NCI-H524 treated with DMSO at 0.1 percent for 48 hours (cell line): ENCODE results near the gene BCAS1.
A peak's percentile ranks its signal among the peaks of the same experiment; 100 is the strongest.

Source experiments
- DNase-seq: peaks from one replicate; lab custom pipeline; 2025; lab: John Stamatoyannopoulos, UW

The BCAS1 gene

DNA sequence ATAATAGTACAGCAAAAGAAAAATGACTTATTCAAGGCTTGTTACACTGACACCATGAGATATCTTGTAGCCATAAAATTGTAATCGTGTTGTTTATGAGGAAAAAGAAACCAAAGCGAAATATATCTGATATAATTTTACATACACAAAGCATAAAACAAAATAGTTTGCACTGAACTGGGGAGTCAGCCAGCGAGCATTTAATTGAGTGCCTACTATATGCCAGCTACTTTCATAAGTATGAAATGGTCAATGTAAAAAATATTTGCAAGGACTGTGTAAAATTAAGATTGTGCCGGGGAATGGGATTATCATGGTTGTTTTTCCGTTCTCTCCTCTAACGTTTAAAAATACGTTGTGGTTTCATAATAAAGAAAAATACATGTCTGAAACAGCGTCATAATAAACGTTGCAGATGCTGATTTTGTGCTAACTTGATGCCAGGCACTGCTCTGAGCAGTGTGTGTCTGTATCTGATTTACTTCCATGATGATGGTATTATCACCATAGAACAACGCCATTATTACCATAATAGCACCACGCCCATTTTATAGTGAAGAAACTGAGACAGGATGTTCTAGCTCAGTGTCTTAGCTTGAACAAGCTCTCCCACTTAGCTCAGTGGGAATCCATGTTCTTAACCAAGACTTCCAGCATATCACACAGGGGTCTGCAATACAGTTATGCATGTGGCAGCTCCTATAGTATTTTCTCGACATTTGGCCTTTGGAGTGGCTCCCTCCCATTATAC, 144.6 kb downstream of the BCAS1 start:
- DNase-seq: no peak

DNA sequence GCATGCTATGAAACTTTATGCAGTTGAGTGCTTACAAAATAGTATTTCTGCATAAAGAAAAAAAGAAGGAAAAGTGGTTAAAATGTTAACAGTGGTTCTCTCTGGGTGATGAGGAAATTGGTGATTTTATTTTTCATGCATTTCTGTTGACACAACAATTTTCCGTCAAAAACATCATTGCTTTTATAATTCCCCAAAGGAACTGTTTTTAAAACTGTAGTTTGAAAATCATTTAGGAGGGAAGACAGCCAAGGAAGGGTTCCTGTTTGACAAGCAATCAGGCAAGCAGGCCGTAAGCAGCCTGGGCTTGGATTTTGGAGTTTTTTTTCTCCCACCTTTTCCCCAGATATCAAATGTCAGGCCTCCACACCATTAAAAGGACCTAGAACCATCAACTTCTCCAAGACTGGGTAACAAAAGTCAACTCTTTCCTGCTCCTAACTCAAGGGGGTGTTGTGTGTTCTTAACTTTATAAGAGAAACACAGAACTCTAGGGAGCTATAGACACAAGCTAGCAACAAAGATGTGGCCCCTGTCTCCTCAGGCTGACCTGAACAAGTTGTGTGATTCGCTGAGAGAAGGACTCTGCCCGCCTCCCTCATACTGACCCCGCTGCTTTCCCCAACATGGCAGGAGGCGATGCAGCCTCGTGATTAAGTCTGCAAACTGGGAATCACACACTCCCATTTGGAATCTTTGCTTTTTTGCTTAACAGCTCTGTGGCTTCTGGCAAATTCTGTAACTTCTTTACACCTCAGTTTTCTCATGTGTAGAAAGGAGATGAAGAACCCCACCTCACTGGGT, 146.6 kb downstream of the BCAS1 start:
- no peak for DNase-seq

DNA sequence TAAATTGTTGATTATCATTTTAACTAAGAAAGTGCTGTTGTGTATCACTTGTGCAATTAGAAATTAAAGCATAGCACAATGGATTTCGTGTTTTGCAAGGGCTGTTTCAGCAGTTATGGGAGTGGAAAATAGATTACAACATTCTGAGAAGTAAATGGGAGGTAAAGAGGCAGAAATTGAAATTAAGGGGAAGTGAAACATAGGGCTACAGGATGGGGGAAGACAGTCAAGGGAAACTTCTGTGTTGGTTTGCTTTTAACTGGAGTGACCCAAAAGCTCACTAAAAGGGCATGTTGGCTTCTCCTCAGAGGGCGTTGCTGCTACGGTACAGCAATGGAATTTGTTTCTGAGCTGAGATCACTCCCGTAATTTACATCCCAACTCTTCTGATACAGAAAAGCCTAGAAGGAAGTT, 147.5 kb downstream of the BCAS1 start:
- DNase-seq: no peak

DNA sequence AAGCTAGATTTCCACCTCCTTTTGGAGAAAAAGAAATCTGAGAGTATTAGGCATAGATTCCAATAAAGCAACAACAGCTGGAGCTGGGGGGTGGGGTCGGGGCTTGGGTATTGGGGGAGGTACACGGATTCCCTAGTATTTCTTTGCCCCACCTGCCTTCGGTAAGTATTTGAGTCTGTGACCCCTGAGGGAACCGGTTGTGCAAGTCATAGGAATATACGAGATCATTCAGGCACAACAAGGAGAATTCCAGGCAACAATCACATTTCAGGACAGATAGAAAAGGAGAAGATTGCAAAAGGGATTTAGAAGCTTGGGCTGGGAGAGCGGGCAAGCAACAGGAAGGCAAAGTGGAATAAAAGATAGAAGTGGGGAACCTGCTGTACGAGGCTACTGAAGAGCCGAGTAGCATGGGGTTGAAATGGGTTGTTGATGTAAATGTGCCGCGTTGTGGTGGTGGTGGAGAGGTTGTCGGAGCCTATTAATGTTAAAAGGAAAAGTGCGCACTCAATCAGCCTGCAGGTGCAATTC, 148.9 kb downstream of the BCAS1 start:
- no peak for DNase-seq

DNA sequence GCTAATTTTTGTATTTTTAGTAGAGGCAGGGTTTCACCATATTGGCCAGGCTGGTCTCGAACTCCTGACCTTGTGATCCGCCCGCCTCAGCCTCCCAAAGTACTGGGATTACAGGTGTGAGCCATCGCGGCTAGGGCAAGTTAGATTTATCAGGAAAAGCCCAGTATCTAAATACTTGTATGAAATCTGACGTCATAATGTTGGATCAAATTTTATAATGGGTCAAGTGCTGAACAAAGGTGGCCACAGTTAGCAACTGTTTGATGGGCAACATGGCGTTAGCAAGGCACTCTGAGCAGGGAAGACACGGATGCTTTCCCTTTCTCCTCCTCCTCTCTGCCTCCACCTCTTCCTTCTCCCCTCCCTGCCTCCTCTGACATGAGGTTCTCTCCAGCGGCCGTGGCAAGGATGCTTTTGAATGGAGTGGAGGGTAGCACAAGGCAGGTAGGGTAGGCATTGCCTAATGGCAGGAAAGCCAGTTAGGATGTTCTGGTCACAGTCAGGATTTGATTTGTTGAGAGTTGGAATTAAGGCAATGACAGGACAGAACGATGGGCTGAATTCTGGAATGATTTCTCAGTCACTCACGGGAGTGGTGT, 149.6 kb downstream of the BCAS1 start:
- DNase-seq: no peak

DNA sequence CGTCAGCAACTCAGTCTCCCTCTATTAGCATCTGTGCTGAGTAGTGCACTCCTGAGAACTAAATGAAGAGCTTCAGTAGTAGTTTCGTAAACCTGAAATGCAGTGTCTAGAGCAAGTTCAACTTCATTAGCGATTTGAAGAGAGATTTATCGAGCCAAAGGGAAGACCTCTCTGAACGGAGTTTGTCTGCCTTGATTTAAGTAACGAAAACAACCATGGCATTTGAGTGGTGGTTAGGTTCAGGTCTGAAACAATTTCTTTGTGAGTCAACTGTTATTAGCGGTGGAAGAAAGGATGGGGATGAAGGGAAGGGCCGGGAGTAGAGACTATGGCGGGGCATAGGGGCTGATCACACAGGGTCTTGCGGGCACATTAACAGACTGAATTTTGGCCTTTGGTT, 150.5 kb downstream of the BCAS1 start:
- DNase-seq: no peak

DNA sequence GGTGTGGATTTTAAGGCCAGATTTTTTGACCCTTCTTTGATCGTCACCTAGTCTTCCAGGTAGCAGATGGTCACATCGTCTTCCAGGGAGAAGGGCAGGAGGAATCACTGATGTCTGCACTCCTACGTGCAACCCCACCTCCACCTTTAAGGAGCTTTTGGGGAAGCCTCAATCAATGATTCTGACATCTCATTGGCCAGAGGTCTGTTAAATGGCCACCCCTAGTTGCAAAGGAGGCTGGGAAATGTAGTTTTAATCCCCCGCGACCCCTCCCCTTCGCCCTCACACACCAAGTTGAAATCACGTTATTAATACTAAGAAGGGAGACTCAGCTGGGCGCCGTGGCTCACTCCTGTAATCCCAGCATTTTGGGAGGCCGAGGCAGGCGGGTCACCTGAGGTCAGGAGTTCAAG, 151.4 kb downstream of the BCAS1 start:
- peak; percentile 48 for DNase-seq

DNA sequence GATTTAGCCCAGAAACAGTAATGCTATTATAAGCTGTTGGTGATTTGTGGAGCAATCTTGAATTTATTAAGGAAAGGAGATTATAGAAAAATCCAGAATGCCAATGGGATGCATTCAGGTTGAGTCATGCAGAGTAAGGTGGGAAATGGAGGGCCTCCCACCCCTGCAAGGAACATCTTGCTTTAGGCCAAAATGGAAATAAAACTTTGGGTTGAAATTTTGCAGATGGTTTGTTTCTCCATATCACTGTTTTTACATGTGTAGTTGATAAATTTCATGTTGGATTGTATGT, 152.4 kb downstream of the BCAS1 start:
- no peak for DNase-seq

DNA sequence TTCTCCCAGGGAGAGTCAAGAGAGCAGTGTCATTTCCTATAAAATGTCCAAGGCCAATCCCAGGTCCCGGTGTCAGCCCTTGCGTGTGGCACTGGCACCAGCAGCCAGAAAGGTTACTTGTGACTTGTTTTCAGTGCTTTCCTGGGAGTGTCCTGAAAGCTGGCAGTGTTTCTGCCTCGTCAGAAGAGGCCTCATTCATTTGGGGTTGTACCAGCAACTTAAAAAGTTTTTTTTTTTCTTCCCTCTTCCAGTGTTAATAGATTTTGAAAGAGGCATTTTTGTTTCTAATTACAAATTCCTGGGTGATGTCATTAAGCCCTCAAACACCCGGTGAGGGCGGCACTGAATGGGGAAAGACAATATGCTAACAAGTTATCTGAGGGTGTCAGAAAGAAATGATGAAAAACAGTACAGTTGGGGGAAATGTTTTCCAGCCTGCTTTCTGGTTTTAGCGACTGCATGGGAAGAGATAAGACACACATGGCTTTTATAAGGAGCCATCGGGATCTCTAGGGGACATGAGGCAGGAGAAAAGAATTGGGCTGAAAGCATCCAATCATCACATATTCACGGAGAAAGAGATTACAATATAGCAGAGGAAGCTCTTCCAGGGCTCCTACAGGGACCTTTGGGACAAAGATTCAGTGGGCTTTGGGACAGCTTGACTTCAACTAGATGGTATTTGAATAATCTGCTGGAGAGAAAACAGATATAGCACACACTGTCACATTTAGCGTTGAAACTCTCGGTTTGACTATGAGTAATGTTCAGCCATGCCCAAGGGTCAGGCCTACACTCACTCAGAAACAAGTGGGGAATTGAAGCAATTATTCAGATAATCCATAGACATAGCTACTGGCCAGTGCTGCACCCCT, 153.0 kb downstream of the BCAS1 start:
- no peak for DNase-seq

DNA sequence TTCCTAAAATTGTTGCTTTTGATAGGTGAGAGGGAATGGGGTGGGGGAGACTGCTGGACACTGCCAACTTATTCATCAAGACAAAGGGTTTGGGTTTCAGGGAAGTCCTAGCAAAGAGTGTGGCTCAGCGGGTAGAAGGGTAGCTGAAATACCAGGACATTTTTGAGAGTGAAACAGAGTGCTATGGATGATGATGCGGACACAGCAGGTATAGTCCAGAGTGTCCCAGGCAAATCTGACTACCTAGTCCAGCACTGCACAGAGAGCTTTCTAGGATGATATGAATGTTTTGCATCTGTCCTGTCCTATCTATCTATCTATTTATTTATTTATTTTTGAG, 154.3 kb downstream of the BCAS1 start:
- no peak for DNase-seq

DNA sequence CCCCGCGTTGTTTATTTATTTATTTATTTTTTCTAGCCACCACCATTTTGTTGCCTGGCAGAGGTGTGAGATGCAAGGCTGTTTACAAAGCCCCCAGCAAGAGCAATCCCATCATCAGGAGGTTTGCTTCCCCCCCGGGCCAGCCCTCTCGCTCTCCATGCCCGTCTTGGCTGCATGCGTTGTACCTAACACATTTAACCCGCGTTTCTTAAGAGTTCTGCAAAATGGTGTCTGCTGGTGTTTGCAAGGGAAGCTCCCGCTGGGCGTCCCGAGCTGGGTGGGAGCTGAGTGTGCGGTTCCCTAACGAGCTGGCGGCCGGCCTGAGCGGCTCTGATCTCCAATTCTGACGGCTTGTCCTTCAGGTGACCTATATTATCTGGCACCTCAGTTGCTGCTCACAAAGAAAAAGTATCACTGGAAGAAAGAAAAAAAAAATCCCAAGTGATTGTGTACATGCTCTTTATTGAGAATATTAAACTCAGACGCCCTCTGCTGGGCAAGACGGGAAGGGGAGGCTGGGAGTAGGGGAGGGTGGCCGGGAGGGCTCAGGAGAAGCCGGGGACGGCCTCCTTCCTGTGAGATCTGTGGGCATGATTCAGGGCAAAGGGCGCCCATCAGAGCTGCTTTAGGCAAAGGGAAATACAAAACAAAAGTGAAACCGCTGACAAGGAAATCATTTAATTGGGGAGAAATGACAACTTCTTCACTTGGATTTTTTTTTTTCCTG, 154.8 kb downstream of the BCAS1 start:
- DNase-seq: peak; percentile 55

DNA sequence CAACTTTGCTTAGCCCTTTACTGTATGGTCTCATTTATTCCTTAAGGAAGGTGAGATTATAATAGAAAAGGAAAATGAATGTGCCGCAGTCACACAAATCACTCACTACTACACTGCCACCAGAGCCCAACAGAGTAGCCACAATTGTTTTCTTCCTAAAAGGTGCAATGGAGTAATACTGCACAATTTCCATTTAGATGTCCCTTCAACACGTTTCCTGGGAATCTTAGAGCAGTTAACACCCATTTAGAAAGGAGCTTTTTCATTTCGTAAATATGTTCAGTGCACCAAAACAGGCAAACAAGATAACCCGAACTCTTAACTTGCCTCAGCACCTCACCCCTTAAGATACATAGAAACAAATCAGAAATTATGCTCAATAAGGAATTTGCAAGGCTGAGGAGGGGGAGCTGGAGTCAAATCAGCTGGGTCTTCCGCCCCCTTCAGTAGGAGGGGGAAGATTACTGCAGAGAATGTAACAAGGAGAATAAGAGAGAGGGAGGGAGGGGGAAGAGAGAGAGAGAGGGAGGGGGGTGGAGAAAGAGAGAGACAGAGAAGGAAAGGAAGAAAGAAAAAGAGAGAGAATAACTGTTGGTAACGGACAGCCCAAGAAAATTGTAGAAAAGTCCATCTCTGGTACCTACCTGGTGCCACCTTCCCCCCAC, 155.5 kb downstream of the BCAS1 start:
- no peak for DNase-seq

DNA sequence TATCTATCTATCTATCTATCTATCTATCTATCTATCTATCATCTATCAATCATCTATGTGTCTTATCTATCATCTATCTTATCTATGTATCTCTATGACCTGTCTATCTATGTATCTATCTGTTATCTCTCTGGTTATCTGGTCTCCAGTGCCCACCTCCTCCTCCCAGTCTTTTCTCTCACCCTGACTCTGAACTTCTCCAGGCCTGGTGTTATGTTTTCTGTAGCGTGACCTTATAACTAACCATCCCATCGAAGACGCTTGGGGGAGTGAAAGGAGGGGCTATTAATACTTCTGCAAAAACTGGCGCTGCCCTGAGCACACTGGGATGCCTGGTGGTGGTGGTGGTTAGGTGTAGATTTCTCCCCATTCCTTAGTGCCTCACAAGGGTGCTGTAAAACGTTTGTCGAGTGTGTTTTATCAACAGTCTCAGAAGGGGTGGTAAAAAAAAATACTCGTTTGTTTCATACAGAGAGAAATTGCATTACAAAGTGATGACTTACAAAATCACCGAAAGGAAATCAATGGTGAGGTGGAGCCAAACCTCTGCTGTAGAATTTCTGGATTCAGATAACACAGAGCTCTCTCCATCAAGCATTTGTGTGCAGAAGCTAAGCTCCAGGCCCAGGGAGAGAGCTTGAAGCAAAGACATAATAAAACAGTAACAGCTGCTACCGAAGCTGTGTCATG, 156.2 kb downstream of the BCAS1 start:
- DNase-seq: peak; percentile 22

DNA sequence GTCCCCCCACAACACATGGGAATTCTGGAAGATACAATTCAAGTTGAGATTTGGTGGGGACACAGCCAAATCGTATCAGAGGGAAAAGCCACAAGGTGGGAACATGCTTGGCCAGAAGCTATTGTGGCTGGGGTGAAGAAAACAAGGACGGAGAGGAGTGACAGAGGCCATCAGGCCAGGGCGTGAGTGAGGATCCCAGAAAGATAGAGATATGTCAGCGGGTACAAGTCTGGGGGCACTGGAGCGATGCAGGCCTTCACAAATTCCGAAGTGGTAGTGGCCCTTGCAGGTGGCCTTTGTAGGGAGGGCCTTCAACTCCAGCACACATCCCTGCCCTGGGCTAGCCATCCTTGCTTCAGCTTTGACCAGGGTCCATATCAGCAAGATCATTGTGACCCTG, 159.1 kb downstream of the BCAS1 start:
- no peak for DNase-seq

DNA sequence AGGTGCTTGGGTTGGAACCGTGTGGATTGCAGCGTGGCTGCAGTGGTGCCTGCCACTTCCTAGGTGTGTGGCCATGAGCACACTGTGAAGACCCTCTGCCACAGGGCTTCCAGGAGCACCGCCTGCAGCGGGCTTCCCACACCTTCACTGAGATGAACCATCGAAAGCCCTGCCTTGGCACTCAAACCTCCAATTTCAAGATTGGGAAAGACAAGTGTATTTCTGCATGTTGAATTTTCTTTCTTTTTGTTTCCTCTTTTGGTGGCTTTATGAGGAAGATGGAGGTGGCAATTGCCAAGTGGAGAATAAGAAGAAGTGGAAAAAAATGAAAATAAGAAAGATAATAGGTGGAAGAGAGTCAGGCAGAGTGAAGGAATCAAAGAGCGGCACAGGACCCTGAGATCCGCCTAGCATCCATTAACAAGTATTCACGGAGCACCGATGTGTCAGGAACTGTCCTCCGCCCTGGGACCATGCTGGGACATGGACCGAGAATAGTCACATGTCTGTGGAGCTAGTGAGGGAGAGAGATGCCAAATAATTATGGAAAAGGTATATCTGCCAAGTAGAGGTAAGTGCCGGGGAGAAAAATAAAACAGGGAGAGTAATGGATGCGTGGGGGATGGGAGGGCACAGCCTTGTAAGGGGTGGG, 159.9 kb downstream of the BCAS1 start:
- DNase-seq: no peak

DNA sequence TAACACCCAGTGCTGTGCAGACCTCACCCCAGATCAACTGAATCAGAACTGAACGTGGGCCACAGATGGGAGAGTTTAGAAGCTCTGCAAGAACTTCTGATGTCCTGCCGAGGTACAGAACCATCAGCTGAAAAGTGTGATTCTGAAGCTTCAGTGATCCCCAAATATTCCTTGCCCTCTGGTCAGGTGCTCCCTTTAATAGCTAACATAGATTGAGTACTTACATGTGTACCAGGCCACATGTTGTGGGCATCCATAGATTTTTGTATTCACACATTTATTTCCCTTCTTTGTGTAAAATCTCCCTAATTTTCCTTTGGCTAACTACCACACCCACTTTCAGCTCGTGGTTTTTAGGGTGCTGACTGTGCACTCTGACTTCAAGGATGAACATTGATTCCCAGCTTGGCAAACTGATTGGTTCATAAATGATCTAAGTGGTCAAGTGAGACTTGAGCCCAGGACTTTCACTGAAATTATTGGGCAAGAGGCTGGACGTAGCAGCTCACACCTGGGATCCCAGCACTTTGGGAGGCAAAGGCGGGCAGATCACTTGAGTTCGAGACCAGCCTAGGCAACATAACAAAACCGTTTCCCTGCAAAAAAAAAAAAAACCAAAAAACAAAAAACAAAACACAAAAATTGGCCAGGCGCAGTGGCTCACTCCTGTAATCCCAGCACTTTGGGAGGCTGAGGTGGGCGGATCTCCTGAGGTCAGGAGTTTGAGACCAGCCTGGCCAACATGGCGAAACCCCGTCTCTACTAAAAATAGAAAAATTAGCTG, 162.2 kb downstream of the BCAS1 start:
- DNase-seq: no peak

DNA sequence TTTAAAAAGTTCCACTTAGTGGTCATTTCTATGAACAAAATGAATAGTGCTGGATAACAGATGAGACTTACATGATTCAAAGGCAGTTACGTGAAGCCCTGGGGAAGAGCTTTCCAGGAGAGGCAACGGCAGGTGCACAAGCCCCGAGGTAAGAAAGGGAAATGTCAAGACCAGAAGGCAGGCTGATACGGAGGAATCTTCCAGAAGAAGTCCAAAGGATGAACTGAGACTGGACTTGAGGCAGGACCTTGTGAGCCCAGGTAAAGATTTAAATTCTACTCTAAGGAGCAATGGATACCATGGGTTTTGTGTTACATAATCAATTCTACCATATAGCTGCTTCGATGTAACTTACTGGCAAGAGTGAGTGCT, 164.6 kb downstream of the BCAS1 start:
- no peak for DNase-seq

DNA sequence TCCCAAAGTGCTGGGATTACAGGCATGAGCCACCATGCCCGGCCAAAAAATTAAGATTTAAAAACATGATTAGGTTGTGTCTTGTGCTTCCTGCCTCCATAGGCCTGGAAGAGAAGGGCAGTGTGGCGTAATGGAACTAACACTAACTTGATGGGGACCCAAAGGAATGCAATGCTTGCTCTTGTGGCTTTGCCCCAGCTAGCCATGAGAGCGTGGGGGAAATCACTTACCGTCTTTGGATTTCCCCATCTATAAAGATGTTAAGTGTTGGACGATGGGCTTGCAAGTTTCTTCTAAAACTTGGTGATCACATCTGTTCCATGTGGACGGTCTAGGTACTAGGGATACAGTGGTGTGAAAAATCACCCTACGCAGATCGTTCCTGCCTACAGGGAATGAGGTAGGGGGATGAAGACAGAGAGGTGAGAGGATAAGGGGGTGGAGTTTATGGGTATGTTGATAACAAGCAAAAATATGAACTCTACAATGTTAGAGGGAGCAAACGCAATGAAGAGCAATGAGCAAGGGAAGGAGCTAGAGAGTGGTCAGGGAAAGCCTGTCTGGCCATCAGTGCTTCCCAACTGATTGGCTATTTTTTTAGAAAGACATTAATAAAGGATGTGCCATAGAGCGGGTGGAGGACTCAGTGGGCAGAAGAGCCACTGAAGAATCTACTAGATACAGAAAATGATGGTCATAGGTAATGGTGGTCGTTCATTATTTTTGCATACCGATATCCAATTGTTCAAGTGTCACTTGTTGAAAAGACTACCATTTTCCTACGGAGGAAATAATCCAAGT, 165.2 kb downstream of the BCAS1 start:
- DNase-seq: no peak
